Activated T-cell treated with anti-CD3 and anti-CD28 coated beads, Interleukin-2, amount 50 U/mL, for 72 hours (primary cell): Measurements from ENCODE around the gene ANKRD9. TPM values are rescaled to one million over a fixed set of nuclear protein-coding genes. Genes with fewer than 3 reads are reported as not detected.

Experiments
- ATAC-seq, 2 donors: fragments of 150-1000 bp; cut with Tn5 transposase; replicated peaks in 1 of 2; 2 replicates each; pipeline ENCODE4 v1.10.0; 2021; ENCODE audit warnings: moderate library complexity in 2 of 2, mild to moderate bottlenecking in 1 of 2
- DNase-seq, 2 donors: peaks; one replicate each; pipeline ENCODE4 v3.0.0; 2021 to 2022; ENCODE audit warnings: mixed read lengths in 1 of 2
- H3K27ac Mint-ChIP-seq: one replicate; pipeline ENCODE4 v1.8.0; 2022; ENCODE audit warnings: mild to moderate bottlenecking, moderate library complexity, mixed read lengths
- H3K27me3 Mint-ChIP-seq: one replicate; pipeline ENCODE4 v1.8.0; 2022; ENCODE audit warnings: low read depth, mixed read lengths
- H3K36me3 Mint-ChIP-seq, 2 donors: one replicate each; pipeline ENCODE4 v1.8.0; 2022; ENCODE audit warnings: mixed read lengths in 2 of 2, mild to moderate bottlenecking in 1 of 2; ENCODE audit not compliant: insufficient read depth in 2 of 2
- H3K4me1 Mint-ChIP-seq: one replicate; pipeline ENCODE4 v1.8.0; 2022; ENCODE audit warnings: low read depth, mixed read lengths
- H3K4me3 Mint-ChIP-seq, 2 donors: one replicate each; pipeline ENCODE4 v1.8.0; 2022; ENCODE audit warnings: mild to moderate bottlenecking in 2 of 2, mixed read lengths in 2 of 2, moderate library complexity in 2 of 2
- H3K9me3 Mint-ChIP-seq, 2 donors: one replicate each; pipeline ENCODE4 v1.8.0; 2022; ENCODE audit warnings: mixed read lengths in 2 of 2
- total RNA-seq, 2 donors: library from RNA; stranded (reverse); gene quantifications; one replicate each; pipeline ENCODE4 v1.2.3, GENCODE V29; 2022

The ANKRD9 gene
- total RNA-seq, 2 donors from 2014 or later = 3.2 to 4.5 TPM

DNA sequence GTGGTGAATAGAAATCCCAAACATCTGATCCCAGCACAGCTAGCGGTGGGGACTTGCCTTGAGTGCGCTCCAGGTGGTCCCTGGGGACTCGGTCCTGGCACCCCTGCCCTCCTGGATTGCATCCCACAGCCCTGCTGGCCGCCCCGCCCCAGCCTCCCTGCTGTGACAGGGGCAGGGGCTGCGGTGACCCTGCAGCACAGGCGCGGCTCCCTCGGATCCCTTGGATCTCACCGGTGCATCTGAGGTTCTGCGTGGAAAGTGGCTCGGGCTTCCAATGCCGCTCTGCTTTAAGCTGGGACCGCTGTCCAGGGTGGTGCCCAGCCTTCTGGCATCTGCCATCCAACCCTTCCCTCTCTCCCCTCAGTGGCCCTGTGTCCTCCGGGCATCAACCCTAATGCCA is 16.0 kb downstream of the ANKRD9 start:
- Mint-ChIP-seq H3K27ac (no peak overlapping the region), H3K4me1 (no peaks in the 10 kb centered on the region), H3K4me3 (no peak overlapping the region), H3K36me3 (no peaks in the 10 kb centered on the region), H3K9me3 (no peaks in the 10 kb centered on the region), H3K27me3 (no peaks in the 10 kb centered on the region)
- no peak for DNase-seq
- no peak for ATAC-seq

GRCh38 chr14:102493096-102493495 is 16.5 kb downstream of the ANKRD9 start:
- no peak for ATAC-seq
- Mint-ChIP-seq H3K27me3 (no peaks in the 10 kb centered on the region), H3K36me3 (no peaks in the 10 kb centered on the region), H3K9me3 (no peaks in the 10 kb centered on the region), H3K4me1 (no peaks in the 10 kb centered on the region), H3K27ac (no peak overlapping the region), H3K4me3 (no peak overlapping the region)
- DNase-seq = no peak

DNA sequence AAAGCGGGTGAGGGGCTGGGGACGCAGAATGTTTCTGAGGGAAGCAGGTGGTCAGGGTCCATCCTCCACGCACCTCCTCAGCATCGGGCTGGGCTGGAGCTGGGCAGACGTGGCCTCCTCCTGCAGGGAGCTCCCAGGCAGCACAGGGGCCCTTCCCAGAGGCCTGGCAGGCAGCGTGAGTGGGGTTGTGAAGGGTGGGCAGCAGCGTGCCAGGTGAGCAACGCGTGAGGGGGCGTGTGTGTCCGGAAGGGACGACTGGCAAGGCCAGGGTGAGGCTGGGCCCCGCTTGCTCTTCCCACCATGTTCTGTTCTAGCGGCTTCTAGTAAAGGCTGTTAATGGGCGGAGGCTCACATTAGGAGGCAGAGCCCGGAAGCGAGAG is 17.1 kb downstream of the ANKRD9 start:
- no peak overlapping the region for H3K27ac Mint-ChIP-seq
- no peaks in the 10 kb centered on the region for H3K36me3 Mint-ChIP-seq
- H3K27me3 Mint-ChIP-seq = no peaks in the 10 kb centered on the region
- H3K4me1 Mint-ChIP-seq = no peaks in the 10 kb centered on the region
- no peak for DNase-seq
- no peaks in the 10 kb centered on the region for H3K9me3 Mint-ChIP-seq
- no peak overlapping the region for H3K4me3 Mint-ChIP-seq
- no peak for ATAC-seq

DNA sequence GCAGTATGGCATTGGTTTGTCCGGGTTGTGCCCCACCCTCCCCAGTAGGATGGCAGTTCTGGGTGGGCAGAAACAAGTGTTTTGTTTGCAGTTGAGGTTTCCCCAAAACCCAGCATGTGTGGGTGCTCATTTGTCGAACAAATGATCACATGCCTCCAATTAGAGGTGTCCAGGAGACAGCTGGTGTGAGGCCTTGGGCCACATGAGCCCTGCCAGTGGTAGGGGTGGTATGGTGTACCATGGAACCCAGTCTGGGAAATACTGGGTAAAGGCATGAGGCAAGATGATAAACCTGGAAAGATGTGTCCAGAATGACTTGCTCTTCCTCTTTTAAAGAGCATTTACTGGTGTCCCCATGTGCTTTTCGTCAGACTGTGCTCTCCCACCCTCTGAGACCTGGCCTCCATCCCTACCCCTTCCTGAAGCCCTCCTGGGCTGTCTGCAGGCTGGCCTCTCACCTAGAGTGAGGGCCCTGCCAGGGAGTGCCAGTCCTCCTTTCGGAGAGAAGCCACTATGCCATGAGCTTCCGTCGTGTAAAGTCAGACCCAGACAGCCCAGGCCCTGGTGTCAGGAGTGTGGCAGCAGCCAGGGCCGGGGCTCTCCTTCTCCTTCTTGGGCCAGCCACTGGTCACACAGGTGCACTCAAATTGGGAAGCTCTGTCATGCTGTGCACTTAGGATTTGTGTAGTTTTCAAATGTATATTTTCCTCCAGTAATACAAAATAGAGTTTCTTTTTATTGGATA is 17.6 kb downstream of the ANKRD9 start:
- DNase-seq (no peak), ATAC-seq (no peak)
- Mint-ChIP-seq H3K27ac (no peak overlapping the region), H3K9me3 (no peaks in the 10 kb centered on the region), H3K4me3 (no peak overlapping the region), H3K27me3 (no peaks in the 10 kb centered on the region), H3K36me3 (no peaks in the 10 kb centered on the region), H3K4me1 (no peaks in the 10 kb centered on the region)

DNA sequence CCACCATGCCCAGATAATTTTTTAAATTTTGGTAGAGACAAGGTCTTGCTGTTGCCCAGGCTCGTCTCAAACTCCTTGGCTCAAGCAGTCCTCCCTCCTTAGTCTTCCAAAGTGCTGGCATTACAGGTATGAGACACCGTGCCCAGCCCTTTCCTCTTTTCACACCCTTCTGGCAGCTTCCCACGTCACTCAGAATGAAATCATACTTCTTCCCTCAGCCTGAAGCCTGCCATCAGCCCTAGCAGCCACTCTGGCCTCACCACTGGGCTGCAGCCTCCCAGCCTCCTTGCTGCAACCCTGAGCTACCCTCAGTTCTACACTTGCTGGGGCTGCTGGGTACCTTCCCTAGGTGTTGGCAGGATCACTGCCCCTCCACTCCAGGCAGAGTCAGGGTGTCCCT is 18.2 kb downstream of the ANKRD9 start:
- Mint-ChIP-seq H3K9me3 (no peaks in the 10 kb centered on the region), H3K36me3 (no peaks in the 10 kb centered on the region), H3K4me1 (no peaks in the 10 kb centered on the region), H3K27me3 (no peaks in the 10 kb centered on the region), H3K27ac (no peak overlapping the region), H3K4me3 (no peak overlapping the region)
- DNase-seq (no peak), ATAC-seq (no peak)

GRCh38 chr14:102490456-102490855 is 19.1 kb downstream of the ANKRD9 start:
- no peaks in the 10 kb centered on the region for H3K9me3 Mint-ChIP-seq
- H3K27ac Mint-ChIP-seq = no peak overlapping the region
- no peaks in the 10 kb centered on the region for H3K27me3 Mint-ChIP-seq
- no peaks in the 10 kb centered on the region for H3K36me3 Mint-ChIP-seq
- ATAC-seq (no peak), DNase-seq (no peak)
- no peak overlapping the region for H3K4me3 Mint-ChIP-seq
- H3K4me1 Mint-ChIP-seq = no peaks in the 10 kb centered on the region

GRCh38 chr14:102487204-102487577 is 22.4 kb downstream of the ANKRD9 start:
- H3K27me3 Mint-ChIP-seq = no peaks in the 10 kb centered on the region
- ATAC-seq (no peak), DNase-seq (no peak)
- no peak overlapping the region for H3K4me3 Mint-ChIP-seq
- no peak overlapping the region for H3K27ac Mint-ChIP-seq
- no peaks in the 10 kb centered on the region for H3K4me1 Mint-ChIP-seq
- H3K36me3 Mint-ChIP-seq = peaks cover 0 to 4% of the 10 kb centered on the region in 2 donors
- peaks cover 0 to 3% of the 10 kb centered on the region in 2 donors for H3K9me3 Mint-ChIP-seq

GRCh38 chr14:102486513-102487203 is 22.9 kb downstream of the ANKRD9 start:
- H3K4me1 Mint-ChIP-seq = no peaks in the 10 kb centered on the region
- no peak overlapping the region for H3K4me3 Mint-ChIP-seq
- H3K36me3 Mint-ChIP-seq = peaks cover 0 to 4% of the 10 kb centered on the region in 2 donors
- no peak for ATAC-seq
- no peak overlapping the region for H3K27ac Mint-ChIP-seq
- H3K9me3 Mint-ChIP-seq = peaks cover 0 to 3% of the 10 kb centered on the region in 2 donors
- no peaks in the 10 kb centered on the region for H3K27me3 Mint-ChIP-seq
- no peak for DNase-seq

DNA sequence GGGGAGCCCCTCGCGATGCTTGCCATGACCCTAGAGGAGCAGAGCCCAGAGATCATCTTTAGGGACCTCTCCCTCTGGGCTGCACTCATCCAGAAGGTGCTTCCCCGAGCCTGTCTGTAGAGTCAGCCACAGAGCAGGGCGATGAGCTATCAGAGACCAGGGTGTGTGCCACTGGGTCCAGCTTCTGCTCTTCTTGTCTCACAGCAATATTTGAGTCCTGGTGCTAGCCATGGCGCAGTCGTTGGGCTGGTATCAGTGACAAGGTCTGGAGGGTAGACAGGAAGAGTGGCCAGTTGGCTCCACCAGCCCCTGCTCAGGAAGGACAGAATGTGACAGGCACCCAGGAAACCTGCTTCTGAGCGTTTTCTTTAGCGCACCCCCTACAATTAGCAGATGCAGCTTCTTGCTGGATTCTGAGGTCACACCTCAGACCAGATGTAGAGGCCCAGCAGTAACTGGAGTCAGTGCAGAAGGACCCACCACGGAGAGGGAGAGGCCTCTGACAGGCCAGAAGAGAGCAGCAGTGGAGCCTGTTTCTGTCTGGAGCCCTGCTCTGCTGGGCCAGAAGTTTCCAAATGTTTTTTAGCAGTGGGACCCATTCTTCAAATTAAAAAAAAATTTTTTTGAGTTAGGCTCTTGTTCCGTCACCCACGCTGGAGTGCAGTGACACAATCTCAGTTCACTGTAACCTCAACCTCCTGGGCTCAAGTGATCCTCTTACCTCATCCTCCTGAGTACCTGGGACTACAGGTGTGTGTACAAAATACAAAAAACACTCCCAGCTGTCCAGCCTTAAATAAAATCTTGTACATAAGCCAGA is 23.7 kb downstream of the ANKRD9 start:
- no peak for ATAC-seq
- Mint-ChIP-seq H3K36me3 (peaks cover 0 to 4% of the 10 kb centered on the region in 2 donors), H3K27me3 (no peaks in the 10 kb centered on the region), H3K9me3 (peaks cover 0 to 3% of the 10 kb centered on the region in 2 donors), H3K27ac (no peak overlapping the region), H3K4me3 (no peak overlapping the region), H3K4me1 (no peaks in the 10 kb centered on the region)
- no peak for DNase-seq

DNA sequence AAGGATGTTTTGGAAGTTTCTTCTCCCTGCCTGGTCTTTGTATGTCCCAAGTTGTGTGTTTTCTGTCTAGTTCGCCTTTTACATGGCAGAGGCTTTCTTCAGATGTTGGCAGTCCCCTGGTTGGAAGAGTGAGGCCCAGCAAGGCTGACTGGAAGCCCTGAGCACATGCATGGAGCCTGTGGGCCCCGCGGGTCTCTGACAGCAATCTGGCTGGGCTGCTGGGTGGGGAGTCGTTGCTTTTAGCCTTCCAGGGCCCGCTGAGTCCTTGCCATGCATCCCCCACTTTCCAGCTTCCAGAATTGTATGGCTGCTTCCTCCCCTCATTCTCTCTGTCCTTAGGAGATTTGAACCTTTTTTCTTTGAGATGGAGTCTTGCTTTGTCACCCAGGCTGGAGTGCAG is 25.3 kb downstream of the ANKRD9 start:
- H3K4me1 Mint-ChIP-seq = no peaks in the 10 kb centered on the region
- ATAC-seq (no peak), DNase-seq (no peak)
- H3K27ac Mint-ChIP-seq = no peak overlapping the region
- H3K9me3 Mint-ChIP-seq = peaks cover 0 to 3% of the 10 kb centered on the region in 2 donors
- H3K36me3 Mint-ChIP-seq = peaks cover 0 to 4% of the 10 kb centered on the region in 2 donors
- H3K4me3 Mint-ChIP-seq = no peak overlapping the region
- H3K27me3 Mint-ChIP-seq = no peaks in the 10 kb centered on the region

DNA sequence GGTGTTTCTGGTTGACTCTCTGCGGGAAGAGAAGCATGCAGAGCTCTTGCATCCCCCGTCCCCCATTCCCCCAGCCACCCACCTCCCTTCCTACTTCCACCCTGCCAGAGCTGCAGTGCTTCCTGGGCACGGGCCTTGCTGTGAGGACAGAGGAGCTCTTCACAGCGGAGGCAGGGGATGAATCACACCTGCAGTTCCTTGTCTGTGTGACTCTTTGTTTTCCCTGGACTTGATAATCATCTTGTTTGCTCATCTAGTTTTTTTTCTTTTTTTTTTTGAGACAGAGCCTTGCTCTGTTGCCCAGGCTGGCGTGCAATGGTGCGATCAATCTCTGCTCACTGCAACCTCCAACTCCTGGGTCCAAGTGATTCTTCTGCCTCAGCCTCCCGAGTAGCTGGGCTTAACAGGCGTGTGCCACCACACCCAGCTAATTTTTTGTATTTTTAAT is 27.8 kb downstream of the ANKRD9 start:
- no peaks in the 10 kb centered on the region for H3K4me1 Mint-ChIP-seq
- DNase-seq = no peak
- H3K4me3 Mint-ChIP-seq = no peak overlapping the region
- H3K27ac Mint-ChIP-seq = no peak overlapping the region
- H3K36me3 Mint-ChIP-seq = peaks cover 0 to 4% of the 10 kb centered on the region in 2 donors
- H3K27me3 Mint-ChIP-seq = no peaks in the 10 kb centered on the region
- H3K9me3 Mint-ChIP-seq = peaks cover 0 to 3% of the 10 kb centered on the region in 2 donors
- ATAC-seq = no peak

GRCh38 chr14:102481371-102481770 is 28.2 kb downstream of the ANKRD9 start:
- H3K4me1 Mint-ChIP-seq = no peaks in the 10 kb centered on the region
- H3K27ac Mint-ChIP-seq = no peak overlapping the region
- peaks cover 0 to 4% of the 10 kb centered on the region in 2 donors for H3K36me3 Mint-ChIP-seq
- H3K9me3 Mint-ChIP-seq = peaks cover 0 to 3% of the 10 kb centered on the region in 2 donors
- no peak for DNase-seq
- H3K27me3 Mint-ChIP-seq = no peaks in the 10 kb centered on the region
- H3K4me3 Mint-ChIP-seq = no peak overlapping the region
- ATAC-seq = no peak

DNA sequence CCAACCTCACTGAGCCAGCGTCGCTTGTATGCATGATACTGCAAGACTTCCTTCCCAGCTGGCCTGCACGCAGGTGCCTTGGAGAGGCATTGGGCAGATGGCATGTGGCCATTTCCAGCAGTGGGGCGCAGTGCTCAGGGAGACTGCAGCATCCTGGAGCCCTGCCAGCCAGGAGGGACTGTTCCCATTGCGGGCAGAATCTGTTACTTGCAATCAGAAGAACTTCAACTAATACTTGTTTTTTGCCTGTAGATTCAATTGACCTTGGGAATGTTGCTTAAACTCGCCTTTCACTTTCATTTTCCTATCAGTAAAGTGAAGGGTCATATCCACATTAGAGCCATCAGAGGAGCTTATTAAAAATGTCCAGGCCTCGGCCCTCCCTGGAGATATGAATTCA is 29.8 kb downstream of the ANKRD9 start:
- Mint-ChIP-seq H3K9me3 (peaks cover 0 to 3% of the 10 kb centered on the region in 2 donors), H3K27ac (no peak overlapping the region), H3K4me1 (no peaks in the 10 kb centered on the region), H3K36me3 (peaks cover 0 to 4% of the 10 kb centered on the region in 2 donors), H3K27me3 (no peaks in the 10 kb centered on the region), H3K4me3 (no peak overlapping the region)
- ATAC-seq (no peak), DNase-seq (no peak)
